CD4-positive, alpha-beta T cell treated with Interleukin-6 at 100 ng/mL for 8 hours (primary cell): ENCODE measurements around the gene FOXL3.
"Not testable (repeated sequence)": the region's sequence is repeated elsewhere in the genome, so short reads cannot be mapped to it uniquely, and the experiment has no call there.

Source experiments
- DNase-seq: peaks from one replicate; pipeline ENCODE4 v3.0.0-alpha.2; 2020; ENCODE audit warnings: mixed read lengths, low spot score

FOXL3 gene

GRCh38 chr7:255038-255435 lies 34.9 kb upstream of the FOXL3 start:
- DNase-seq: no peak

- no peak for DNase-seq
Observed at GRCh38 chr7:255721-256361, 34.1 kb upstream of the FOXL3 start.

GRCh38 chr7:256461-256940 lies 33.5 kb upstream of the FOXL3 start:
- DNase-seq: no peak

GRCh38 chr7:256981-257646 lies 32.9 kb upstream of the FOXL3 start:
- no peak for DNase-seq

- no peak for DNase-seq
Observed at GRCh38 chr7:257647-257992, 32.4 kb upstream of the FOXL3 start.

- no peak for DNase-seq
Observed at GRCh38 chr7:258476-259190, 31.3 kb upstream of the FOXL3 start.

GRCh38 chr7:259191-259505 lies 30.8 kb upstream of the FOXL3 start:
- DNase-seq: no peak

- DNase-seq: no peak
Observed at GRCh38 chr7:259751-260405, 30.1 kb upstream of the FOXL3 start.

- DNase-seq: no peak
Observed at GRCh38 chr7:260441-261281, 29.3 kb upstream of the FOXL3 start.

GRCh38 chr7:261341-262250 lies 28.4 kb upstream of the FOXL3 start:
- no peak for DNase-seq

- no peak for DNase-seq
Observed at GRCh38 chr7:262251-262572, 27.8 kb upstream of the FOXL3 start.

- DNase-seq: not testable (repeated sequence)
Observed at GRCh38 chr7:262631-263311, 27.2 kb upstream of the FOXL3 start.

GRCh38 chr7:263483-264351 lies 26.3 kb upstream of the FOXL3 start:
- DNase-seq: not testable (repeated sequence)

GRCh38 chr7:264541-265191 lies 25.3 kb upstream of the FOXL3 start:
- DNase-seq: no peak

- DNase-seq: no peak
Observed at GRCh38 chr7:265192-265997, 24.6 kb upstream of the FOXL3 start.

- no peak for DNase-seq
Observed at GRCh38 chr7:265998-266850, 23.7 kb upstream of the FOXL3 start.
